ENCODE data around the gene HTRA3.

HTRA3 gene

DNA sequence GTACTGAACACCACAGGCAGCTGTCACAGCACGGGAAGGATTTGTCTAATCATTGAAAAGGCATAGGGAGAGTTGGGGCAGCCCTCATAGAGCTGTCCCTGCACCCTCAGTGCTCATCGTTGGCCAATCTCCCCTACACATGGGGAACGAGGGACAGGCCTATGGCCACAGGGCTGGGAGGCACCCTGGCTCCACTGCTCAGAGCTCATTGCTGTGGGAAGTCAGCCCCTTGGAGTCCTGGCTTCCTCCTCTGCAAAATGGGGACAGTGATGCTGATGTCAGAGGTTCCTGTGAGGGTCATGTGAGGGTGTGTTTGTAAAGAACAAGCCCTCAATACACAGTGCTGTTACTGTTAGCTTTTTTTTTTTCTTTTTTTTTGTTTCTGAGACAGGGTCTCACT, 19.3 kb upstream of the HTRA3 start:
- no peak for DNase-seq

DNA sequence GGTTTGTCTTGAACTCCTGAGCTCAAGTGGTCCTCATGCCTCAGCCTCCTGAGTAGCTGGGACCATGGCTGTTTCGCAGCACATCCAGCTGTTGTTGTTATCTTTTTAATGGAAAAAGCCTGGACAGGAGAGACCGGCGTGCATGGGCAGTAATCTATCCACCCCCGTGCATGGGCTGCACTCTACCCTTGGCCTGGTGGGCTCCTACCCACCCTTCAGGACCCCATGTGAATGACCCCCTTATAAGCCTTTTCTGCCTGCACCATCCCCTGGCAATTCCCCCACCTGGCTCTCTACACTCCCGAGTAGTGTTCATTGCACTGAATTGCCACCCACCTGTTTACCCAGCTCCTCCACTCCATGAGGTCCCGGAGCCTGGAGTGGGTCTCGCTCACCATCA, 18.9 kb upstream of the HTRA3 start:
- no peak for DNase-seq

DNA sequence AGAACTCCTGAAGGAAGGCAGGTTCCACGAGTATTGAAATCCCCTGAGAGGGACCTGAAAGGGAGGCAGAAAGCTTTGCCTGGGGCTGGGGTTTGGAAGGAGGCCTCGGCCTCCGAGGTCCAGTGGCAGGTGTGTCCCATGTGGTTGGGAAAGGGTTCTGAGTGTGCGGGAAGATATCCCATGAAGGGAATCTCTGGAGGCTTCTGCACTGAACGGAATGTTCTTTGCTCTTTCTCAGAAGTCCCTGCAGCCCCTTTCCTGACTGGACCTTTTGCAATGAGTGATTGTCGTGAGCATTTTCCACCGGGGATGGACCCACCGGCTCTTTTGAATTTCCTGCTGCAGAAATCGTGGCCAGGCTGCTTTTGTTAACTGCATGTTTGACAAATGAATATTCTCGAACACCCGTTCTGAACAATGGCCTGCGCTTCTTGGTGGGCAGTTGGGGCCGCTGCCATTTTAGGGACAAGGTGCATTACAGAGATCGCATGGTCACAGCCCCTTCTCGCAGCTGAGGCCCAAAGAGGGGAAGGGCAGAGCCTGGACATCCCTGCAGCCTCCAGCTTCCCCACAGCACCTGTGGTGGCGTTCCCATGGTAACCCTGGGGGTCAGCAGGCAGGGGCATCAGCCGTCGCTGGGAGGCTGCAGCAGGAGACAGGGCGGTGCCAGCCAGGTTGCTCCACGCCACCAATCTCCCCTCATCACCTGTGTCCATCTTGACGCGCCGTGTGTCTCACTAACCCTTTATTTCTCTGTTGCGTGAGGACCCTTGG, 18.3 kb upstream of the HTRA3 start:
- no peak for DNase-seq

DNA sequence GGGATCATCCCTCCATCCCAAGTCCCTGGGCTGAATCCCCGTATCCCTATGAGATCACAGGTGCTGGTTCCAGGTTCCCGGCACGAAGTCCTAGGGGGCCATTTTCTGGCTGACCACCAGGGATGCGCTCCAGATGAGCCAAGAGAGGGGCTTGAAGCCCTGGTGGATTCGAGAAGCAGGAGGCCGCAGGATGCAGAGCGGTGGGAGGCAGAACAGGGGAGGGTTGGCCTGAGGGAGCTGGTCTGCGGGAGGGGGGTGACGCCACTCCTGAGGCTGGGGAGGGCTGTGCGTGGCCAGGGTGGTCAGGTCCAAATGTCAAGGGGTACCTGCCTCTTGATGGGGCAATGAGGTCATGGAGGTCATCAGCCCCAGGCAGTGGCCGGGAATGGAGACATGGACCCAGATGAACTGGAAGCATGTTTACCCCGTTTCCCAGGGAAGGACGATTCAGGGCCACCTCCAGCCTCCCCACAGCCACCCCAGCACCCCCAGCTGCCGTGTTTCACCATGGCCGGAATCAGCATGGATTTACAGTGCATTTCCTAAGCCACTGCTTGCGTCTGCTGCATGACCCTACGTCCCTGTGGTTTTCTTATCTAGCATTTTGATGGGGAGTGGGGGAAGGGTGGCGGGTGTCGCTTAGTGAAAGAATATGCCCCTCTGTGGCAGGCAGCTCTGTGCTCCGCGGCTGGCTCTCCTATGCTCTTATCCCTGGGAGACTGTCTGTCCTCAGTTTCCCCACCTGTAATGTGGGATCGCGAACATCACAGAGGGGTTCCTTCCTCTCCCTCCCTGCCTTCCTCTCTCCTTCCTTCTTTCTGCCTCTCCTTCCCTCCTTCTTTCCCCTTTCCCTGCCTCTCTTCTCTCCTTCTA, 17.0 kb upstream of the HTRA3 start:
- DNase-seq, result no peak

DNA sequence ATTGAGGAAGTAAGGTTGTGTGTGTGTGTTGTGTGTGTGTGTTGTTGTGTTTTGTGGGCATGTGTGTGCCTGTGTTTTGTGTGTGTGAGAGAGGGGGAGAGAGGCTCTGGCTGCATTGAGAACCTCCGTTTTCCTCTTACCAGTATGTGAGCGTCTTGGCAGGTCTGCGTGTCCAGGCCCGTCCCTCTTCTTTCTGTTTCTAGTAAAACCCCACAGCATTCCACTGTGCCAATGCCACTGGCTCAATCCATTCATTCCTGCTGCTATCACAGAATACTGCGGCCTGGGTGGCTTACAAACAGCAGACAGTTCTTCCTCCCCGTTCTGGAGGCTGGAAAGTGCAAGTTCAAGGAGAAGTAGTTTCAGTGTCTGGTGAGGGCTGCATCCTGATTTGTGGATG, 15.5 kb upstream of the HTRA3 start:
- DNase-seq, result no peak

DNA sequence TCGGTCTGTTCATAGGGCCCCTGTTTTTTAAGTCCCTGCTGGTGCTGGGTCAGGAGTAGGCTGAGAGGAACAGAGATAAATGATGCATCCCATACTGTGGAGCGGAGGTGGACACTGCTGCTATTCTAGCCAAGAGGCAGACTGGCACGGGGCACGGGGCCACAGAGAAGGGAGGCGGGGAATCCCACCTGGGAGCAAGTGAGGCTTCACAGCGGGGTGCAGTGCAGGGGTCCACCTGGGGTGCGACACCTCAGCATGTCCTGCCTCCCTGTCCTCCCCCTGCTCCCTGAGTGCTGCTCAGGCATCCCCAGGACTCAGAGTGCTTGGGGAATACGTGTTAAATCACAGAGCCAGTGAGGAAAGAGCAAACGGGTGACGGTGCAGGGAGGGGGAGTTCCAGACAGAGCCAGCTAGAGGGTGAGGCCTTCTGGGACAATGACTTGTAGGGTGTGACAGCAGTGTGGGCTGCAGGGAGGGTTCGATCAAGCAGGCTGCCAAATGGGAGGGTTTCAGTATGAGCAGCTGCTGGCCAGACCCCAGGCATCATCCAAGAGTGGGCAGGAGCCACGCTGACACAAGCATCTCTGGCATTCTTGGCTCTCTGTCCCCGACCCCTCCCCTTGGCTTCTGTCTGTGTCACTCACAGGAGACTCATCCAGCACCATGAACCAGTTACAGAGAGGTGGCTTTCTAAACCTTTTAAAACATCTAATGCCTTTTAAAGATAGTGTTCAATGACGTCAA, 13.7 kb upstream of the HTRA3 start:
- no peak for DNase-seq

DNA sequence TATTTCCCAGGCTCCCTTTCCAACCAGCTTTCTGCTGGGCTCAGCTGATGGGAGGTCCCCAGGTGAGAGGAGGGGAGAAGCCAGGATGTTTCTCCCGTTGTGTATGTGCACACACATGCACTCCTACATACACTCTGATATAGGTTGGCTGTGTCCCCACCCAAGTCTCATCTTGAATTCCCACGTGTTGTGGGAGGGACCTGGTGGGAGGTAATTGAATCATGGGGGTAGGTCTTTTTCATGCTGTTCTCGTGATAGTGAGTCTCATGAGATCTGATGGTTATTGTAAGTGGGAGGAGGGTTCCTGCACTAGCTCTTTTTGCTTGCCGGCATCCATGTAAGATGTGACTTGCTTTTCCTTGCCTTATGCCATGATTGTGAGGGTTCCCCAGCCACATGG, 11.7 kb upstream of the HTRA3 start:
- DNase-seq, result no peak

DNA sequence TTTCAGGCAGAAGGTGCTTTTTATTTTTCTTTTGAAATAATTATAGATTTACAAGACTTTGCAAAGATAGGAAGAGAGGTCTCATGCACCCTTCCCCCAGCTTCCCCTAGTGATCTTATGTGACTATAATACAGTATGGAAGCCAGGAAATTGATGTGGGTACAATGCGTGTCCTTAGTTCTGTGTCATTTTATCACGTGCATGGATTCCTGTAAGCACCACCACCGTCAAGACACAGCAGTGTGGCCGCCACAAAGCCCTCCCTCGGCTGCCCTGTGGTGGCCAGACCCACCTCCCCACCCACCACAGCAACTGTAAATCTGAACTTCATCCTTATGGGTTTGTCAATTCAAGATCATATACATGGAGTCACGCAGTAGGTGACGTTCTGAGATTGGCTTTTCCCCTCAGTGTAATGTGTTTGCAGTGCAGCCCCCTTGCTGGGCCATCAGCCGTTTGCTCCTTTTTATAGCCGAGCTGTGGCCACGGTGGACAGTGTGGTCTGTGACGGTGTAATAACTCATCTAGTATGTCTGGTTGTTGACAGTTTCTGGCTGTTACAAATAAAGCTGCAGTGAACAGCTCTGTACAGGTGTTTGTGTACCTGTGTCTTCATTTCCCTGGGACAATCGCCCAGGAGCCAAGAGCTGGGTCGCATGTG, 10.9 kb upstream of the HTRA3 start:
- no peak for DNase-seq

DNA sequence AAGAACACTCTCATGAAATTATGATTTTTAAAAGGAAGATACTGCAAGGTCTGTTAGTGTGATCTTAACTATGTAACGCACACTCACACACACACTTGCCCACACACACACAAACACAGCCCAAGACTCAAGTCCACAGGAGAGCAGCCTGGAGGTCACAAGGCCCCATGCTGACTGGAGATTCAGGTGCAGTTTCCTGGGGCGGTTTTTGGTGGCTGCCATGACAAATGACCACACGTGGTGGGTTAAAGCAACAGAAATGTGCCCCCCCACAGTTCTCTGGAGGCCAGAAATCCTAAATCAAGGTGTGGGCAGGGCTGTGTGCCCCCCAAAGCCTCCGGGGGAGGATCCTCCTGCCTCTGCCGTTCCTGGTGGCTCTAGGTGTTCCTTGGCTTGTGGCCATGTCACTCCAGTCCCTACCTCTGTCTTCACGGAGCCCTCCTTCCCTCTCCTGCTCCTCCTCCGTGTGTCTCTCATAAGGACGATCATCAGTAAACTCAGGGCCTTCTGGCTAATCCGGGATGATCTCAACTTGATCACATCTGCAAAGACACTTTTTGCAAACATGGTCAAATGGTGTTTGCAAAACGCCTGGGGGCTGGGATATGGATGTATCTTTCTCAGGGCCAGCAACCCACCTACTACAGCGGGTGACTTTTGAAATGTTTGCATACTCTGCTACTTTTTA, 9.7 kb upstream of the HTRA3 start:
- DNase-seq, result no peak

DNA sequence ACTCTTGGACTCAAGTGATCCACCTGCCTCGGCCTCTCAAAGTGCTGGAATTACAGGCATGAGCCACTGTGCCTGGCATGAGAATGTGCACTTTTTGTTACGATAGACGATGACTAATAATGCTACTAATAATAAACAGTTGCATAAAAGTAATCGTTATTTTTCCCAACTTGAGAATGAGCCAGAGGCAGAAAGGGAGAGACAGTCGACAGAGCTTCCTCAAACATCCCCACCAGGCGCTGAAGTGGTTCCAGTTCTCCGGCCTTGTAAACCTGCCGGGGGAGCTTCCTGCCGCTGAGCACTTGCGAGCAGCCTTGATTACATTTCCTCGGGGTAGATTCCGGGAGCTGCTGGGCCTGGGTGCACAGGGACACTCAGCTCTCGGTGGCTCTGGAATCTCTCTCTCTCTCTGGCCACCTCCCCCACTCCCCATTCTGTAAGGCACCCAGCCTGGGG, 8.9 kb upstream of the HTRA3 start:
- no peak for DNase-seq

DNA sequence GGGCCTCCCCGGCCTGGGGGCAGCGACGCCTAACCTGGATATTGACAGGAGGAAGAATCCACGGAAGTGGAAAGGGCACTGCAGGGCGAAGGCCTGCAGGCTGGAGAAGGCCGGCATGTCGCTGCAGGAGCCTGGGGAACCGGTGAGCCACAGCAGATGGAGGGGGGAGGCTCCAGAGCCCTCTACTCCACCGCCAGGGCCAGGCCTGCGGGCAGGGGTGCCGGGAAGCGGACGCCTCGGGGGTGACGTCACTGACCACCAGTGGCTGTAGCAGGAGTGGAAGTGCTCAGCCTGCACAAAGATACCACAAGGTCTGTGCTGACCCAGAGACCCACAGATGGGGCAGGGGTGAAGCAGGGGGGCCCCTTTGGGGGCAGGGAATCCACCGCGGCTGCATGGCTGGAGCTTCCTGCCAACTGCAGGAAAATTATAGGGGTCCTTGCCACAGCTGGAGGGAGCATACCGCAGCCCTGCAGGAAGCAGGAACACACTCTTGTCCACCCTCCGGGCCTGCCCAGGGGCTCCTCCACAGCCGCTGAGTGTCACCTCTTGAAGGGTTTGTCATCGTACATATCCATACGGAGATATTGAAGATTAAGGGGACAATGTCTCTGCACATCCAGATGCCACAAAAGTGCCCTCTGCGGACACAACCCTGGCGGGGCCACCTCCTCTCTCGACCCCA, 7.6 kb upstream of the HTRA3 start:
- DNase-seq, result no peak

DNA sequence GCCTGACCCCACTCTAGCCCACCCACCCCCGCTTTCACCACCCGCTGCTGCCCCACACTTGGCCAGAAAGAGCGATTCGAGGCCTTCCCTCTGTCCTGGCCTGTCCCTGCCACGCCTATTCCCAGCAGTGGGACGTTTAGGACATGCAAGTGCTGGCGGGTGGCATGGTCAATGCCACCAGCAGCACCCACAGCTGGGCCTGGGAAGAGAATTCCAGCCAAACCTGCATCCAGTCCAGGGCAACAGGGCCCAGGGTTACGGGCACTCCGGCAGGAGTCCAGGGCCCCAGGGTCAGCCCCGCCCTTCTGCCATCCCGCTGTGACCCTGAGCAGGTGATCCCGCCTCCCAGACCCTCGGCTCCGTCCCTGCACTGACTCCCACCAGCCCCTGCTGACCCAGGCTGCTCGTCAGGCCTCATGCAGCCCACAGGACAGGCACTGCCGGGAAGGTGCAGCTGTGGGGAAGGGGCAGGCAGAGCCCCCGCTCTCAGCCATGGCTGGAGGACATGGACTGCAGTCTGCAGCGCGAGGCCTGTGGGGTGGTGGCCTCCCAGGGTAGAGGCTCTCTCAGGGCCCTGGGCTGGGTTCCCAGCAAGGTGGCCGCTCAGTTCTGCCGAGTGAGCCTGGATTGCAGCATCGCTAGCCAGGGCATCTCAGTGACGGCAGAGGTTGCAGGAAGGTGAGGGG, 6.8 kb upstream of the HTRA3 start:
- DNase-seq, result no peak

DNA sequence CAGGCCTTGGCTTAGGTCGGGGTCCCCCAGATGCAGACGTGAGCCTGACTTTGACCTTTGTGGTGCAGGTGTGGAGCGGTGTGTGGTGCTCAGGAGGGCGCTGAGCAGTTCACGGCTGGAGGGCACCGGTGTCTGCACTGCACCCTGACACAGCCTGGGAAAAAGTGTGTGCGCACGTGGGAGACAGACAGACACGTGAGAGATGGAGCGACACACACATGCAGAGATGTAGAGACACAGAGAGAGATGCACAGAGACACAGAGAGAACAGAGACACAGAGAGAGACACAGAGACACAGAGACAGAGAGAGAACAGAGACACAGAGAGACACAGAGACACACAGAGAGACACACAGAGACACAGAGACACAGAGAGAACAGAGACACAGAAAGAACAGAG, 6.2 kb upstream of the HTRA3 start:
- no peak for DNase-seq

DNA sequence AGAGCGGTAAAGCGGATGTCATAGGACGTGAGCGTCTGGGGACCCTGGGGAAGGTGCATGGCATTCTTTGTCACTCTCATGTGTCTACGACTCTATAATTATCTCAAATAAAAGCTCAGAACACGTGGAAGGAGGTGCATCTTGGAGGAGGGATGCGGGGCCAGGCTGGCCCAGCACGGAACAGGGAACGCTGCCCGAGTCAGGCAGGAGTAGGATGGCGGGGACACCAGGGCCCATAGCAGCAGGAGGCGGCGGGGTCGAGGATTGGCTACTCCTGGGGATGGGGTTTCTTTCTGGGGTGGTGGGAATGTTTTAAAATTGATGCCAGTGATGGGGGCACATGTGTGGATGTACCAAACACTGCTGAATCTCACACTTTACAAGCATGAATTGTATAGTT, 5.4 kb upstream of the HTRA3 start:
- DNase-seq, result no peak

DNA sequence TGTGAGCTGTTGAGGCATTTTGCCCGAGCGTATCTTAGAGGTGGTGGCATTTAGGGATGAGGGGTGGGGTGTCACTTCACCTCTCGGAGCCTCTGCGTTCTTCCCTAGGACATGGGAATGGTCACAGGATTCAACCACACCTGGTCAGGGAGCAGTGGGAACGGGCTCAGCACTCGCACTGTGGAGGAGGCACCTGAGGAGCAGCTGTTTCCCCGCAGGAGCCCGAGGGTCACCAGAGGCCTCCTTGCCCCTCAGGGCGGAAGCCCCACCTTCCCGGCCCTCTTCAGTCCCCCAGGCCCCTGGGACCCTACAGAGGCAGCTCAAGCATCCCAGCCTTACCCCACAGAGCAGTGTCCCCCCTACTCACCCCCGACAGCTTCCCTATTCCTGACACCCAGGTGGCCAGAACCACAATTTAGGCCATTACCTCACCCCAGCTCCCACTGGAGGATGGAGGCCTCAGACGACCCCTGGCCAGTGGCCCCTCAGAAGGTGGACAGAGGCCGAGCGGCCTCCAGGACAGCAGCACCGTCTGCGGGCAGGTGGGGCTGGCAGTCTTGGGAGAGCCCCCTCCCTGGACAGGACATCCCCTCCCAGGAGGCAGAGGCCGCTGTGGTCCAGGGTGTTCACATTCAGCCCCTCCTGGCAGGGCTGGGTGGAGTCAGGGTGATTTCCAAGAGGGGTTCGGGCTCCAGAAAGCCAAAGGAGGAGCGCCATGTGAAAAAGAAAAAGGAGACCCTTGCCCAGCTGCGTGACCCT, 4.2 kb upstream of the HTRA3 start:
- no peak for DNase-seq

DNA sequence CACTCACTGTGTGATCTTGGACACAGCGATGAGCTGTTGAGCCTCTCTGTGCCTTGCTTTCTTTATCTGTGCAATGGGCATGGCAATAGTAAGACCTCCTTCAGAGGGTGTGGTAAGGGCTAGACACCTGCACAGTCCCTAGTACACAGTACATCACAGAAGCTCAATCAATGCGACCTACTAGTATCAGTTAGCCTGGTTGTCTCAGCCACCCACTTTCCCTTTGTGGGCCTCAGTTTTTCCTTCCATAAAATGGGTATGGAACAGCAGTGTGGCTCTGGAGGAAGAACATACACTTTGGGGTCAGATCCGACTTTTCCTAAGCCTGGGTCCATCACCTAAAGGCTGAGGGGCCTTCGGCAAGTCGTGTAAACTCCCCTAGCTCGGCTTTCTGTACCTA, 3.5 kb upstream of the HTRA3 start:
- no peak for DNase-seq

DNA sequence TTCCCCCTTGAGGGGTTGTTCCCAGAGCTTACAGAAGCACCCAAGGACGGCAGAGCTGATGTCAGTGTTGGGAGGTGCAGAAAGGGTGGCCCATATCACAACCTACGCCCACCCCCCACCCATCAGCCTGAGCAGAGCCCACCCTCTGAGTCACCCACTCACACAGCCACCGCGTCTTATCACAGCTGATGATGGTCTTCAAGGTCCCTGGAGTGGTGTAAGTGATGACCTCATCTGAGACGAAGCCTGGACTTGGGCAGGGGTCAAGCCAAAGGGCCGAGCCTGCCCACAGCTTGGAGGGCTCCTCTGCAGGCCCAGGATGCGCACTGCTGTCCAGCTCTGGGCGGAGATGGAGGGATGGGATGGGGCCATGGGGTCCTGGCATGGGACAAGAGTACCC, 3.0 kb upstream of the HTRA3 start:
- DNase-seq, result no peak

DNA sequence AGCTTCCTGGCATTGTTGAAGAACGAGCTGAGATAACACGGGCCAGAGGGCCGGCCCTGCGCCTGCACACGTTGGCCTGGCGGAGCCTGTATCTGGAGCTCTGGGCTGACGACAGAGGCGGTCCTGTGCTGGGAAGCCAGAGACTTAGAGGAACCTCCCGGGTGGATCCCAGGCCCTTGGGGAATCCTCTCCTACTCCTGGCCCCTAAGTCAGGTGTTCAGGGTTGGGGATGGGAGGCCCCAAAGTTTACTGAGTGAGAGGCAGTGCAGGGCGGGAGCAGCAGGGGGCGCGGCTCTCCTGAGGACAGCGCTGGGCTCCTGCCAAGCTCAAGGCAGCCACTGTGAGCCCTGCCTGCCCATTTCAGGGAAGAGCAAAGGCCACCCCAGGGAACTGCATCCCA, 2.5 kb upstream of the HTRA3 start:
- DNase-seq, result peak; percentile 25

DNA sequence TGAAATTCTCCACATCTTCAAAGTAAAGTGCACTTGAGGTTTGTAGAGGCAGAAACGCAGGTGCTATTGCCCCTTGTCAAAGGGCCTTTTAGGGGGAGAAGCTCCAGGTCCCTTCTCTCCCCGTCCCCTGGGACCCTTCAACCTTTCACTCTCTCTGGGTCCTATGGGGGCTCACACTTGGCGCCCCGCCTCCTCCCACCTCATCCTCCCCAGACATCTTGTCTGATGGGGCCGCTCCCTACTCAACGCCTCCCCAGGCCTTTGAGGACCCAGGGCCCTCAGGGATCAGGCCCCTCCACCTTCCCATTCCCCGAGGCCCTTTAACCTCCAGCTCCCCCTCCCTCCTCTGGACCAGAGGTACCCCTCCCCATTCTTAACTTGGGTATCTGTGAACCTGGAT, 1.3 kb upstream of the HTRA3 start:
- DNase-seq, result no peak

DNA sequence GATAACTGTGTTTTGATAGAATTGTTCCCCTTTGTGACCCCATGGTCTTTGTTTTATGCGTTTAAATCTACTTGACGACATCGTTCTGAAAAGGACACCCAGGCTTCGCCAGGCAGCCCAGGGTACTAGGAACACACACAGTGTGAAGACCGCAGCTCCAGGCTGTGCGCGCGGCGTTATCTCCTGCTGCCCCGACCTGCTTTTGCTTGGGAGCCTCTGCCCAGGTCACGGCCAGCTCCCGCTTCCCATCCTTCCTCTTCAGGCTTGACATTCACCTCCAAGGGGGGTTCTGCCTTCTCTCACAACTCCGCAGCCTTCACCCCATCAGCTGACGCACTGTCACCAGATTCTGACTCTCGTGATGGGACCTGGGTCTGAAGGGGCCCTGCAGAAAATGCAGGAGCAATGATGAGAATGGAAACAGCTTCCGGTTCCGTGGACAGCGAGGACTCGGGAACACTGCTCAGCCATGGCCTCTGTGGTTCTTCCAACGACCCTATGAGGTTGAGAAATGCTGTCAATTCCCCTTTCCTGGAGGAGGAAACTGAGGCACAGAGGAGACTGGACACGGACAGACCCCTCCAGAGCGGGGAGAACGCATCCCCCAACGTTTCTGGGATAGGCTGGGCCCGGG, 536 bp upstream of the HTRA3 start:
- DNase-seq, result no peak

All from NCI-H1092 treated with DMSO at 0.1 percent for 48 hours (cell line).